Endothelial cell of umbilical vein (primary cell): ENCODE measurements around the gene MPZL2. TPM values are rescaled to one million over a fixed set of nuclear protein-coding genes. Genes with fewer than 3 reads are reported as not detected.

Experiments used
- BruUV-seq: library from RNA; stranded (reverse); fragments of 400-500 nt; replicated peaks from 2 replicates; lab custom pipeline; 2021; lab: Mats Ljungman, UMichigan
- CTCF ChIA-PET: fragments of 300-600, 350-600 bp; sonication (Branson Sonifier 250); formaldehyde crosslinking; loops from one replicate; lab custom pipeline; 2021; ENCODE audit warnings: antibody characterized with exemption, inconsistent platforms; lab: Charles Lee
- POLR2A ChIA-PET: fragments of 300-600, 350-600 bp; sonication (Branson Sonifier 250); formaldehyde crosslinking; loops from one replicate; lab custom pipeline; 2021; ENCODE audit warnings: antibody characterized with exemption, inconsistent platforms; lab: Charles Lee
- DNase-seq: peaks from one replicate; pipeline ENCODE4 v3.0.0-alpha.2; 2011; ENCODE audit warnings: low read depth, low spot score
- FAIRE-seq: peaks from 2 replicates; lab custom pipeline; 2011; peaks lifted over from hg19 to GRCh38; lab: Jason Lieb, UNC
- H2AFZ ChIP-seq: 2 replicates; pipeline ENCODE4 v1.6.0; 2012; ENCODE audit warnings: low read depth, low read length, control low read depth, inconsistent platforms
- H3K27ac ChIP-seq: 2 replicates; pipeline ENCODE4 v1.5.1; 2011; ENCODE audit warnings: low read depth, mild to moderate bottlenecking, control low read depth, low read length, moderate library complexity; ENCODE audit not compliant: insufficient read depth
- H3K27me3 ChIP-seq, 2 experiments: 2 replicates each; pipeline versions ENCODE4 v1.6.0 to v1.6.1; 2011; ENCODE audit warnings: low read length in 2 of 2, mixed read lengths in 1 of 2; ENCODE audit not compliant: control insufficient read depth in 2 of 2, insufficient read depth in 2 of 2
- H3K36me3 ChIP-seq, 2 experiments: 2 replicates in 1 of 2; 3 replicates in 1 of 2; pipeline ENCODE4 v1.5.1; 2011; ENCODE audit warnings: low read length in 2 of 2, mild to moderate bottlenecking in 1 of 2, moderate library complexity in 1 of 2; ENCODE audit not compliant: control insufficient read depth in 2 of 2, insufficient read depth in 2 of 2; ENCODE audit errors: extremely low read depth in 1 of 2
- H3K4me1 ChIP-seq: 3 replicates; pipeline ENCODE4 v1.5.1; 2011; ENCODE audit warnings: mild to moderate bottlenecking, low read length; ENCODE audit not compliant: control insufficient read depth, insufficient read depth; ENCODE audit errors: extremely low read depth
- H3K4me2 ChIP-seq: 2 replicates; pipeline ENCODE4 v1.6.1; 2011; ENCODE audit warnings: low read length, control low read depth, mixed read lengths; ENCODE audit not compliant: insufficient read depth
- H3K4me3 ChIP-seq, 3 experiments: fragments of 200-600 bp in 1 of 3; sonication (generic), shearing (Covaris generic) in 1 of 3; replicated peaks in 1 of 3; 2 replicates each; pipeline ENCODE4 v1.5.1; 2011 to 2016; ENCODE audit warnings: control low read depth in 3 of 3, low read length in 3 of 3, mild to moderate bottlenecking in 2 of 3, inconsistent platforms in 1 of 3, low read depth in 1 of 3, moderate library complexity in 1 of 3; ENCODE audit not compliant: insufficient read depth in 1 of 3
- H3K79me2 ChIP-seq: 2 replicates; pipeline ENCODE4 v1.6.0; 2012; ENCODE audit warnings: low read length, inconsistent platforms; ENCODE audit not compliant: control insufficient read depth, insufficient read depth
- H3K9ac ChIP-seq: replicated peaks from 2 replicates; pipeline ENCODE3; 2011; ENCODE audit warnings: low read length, control low read depth; ENCODE audit not compliant: insufficient read depth; ENCODE audit errors: extremely low read depth
- H3K9me1 ChIP-seq: replicated peaks from 3 replicates; pipeline ENCODE4 v1.6.0; 2011; ENCODE audit warnings: mild to moderate bottlenecking, low read length; ENCODE audit not compliant: control insufficient read depth, insufficient read depth; ENCODE audit errors: extremely low read depth
- H3K9me3 ChIP-seq: replicated peaks from 2 replicates; pipeline ENCODE4 v1.5.1; 2012; ENCODE audit warnings: low read length, inconsistent platforms; ENCODE audit not compliant: control insufficient read depth, insufficient read depth
- H4K20me1 ChIP-seq: replicated peaks from 2 replicates; pipeline ENCODE3; 2011; ENCODE audit warnings: mild to moderate bottlenecking, low read length; ENCODE audit not compliant: control insufficient read depth, insufficient read depth; ENCODE audit errors: extremely low read depth
- CTCF ChIP-seq, 2 donors: IDR thresholded peaks; 1 replicate in 1 of 2; 2 replicates in 1 of 2; pipeline ENCODE4 v1.5.1; 2011; ENCODE audit warnings: low read length in 2 of 2, mild to moderate bottlenecking in 2 of 2, moderate library complexity in 2 of 2, control low read depth in 1 of 2, inconsistent platforms in 1 of 2, low read depth in 1 of 2; ENCODE audit not compliant: insufficient read depth in 1 of 2; ENCODE audit errors: extremely low read depth in 1 of 2
- EZH2 ChIP-seq: IDR thresholded peaks from 2 replicates; pipeline ENCODE4 v1.6.1; 2012; ENCODE audit warnings: borderline replicate concordance, low read depth, mild to moderate bottlenecking, moderate library complexity, low read length, inconsistent platforms; ENCODE audit not compliant: severe bottlenecking
- FOS ChIP-seq: IDR thresholded peaks from 2 replicates; pipeline ENCODE4 v1.6.1; 2011; ENCODE audit warnings: mild to moderate bottlenecking, low read length, moderate library complexity, borderline replicate concordance; ENCODE audit not compliant: insufficient read depth
- GATA2 ChIP-seq: IDR thresholded peaks from 2 replicates; pipeline ENCODE4 v1.7.0; 2011; ENCODE audit warnings: low read depth, mild to moderate bottlenecking, moderate library complexity, mixed read lengths, low read length; ENCODE audit not compliant: insufficient read length, insufficient read depth
- JUN ChIP-seq: IDR thresholded peaks from 2 replicates; pipeline ENCODE4 v1.6.1; 2011; ENCODE audit warnings: borderline replicate concordance, low read depth; ENCODE audit not compliant: insufficient read length, insufficient read depth
- MAX ChIP-seq: IDR thresholded peaks from 2 replicates; pipeline ENCODE4 v1.6.1; 2011; ENCODE audit not compliant: insufficient read depth, insufficient read length
- MYC ChIP-seq: IDR thresholded peaks from one replicate; pipeline ENCODE4 v1.6.1; 2011; ENCODE audit warnings: mild to moderate bottlenecking, low read depth, low read length
- POLR2A ChIP-seq: IDR thresholded peaks from 2 replicates; pipeline ENCODE4 v1.6.1; 2012; ENCODE audit warnings: low read depth, mild to moderate bottlenecking, control low read depth, low read length
- dilution Hi-C: fragments of 300-500 bp; cut with MboI; formaldehyde crosslinking; loops from one replicate; pipeline ENCODE4 v1.15.0; 2019; ENCODE audit warnings: low sequenced_read_pairs; ENCODE audit not compliant: extremely low pct_ligation_motif_present
- intact Hi-C: fragments of 100-400 bp; cut with micrococcal nuclease; formaldehyde crosslinking; loops from one replicate; pipeline ENCODE4 v1.10.0; 2022
- polyA plus RNA-seq, 4 experiments: library from polyadenylated mRNA; depleted of rRNA in 3 of 4; stranded (reverse) in 3 of 4; unstranded in 1 of 4; fragments of >200 nt; gene quantifications; 2 replicates each; pipeline versions ENCODE4 v1.2.1 to v1.2.3, GENCODE V29; 2011 to 2012; ENCODE audit warnings: missing spikeins in 1 of 4
- total RNA-seq: library from RNA; stranded (reverse); gene quantifications from 2 replicates; pipeline ENCODE4 v1.2.3, GENCODE V29; 2021

MPZL2 gene
- total and polyA plus RNA-seq, 2 donors (not counting 3 experiments of a cell fraction or from before 2014, with no cell fraction given) = 21.0 to 49.5 TPM

DNA sequence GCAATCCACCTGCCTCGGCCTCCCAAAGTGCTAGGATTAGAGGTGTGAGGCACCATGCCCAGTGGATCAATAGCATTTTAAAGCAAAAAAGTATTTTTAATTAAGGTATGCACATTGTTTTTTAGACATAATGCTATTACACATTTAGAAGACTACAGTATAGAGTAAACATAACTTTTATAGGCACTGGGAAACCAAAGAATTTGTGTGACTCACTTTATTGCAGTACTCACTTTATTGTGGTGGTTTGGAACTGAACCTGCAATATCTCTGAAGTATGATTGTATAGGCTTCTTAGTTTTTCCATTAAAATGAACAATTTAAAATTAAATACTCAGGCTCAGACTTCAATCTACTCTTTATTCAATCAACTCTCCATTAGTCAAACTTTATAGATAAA lies 22.9 kb upstream of the MPZL2 start:
- POLR2A ChIA-PET = no interaction called here
- Histone ChIP-seq H3K9me1 (no peaks in the 10 kb centered on the region), H3K9ac (no peak overlapping the region), H3K9me3 (no peaks in the 10 kb centered on the region), H3K79me2 (no peaks in the 10 kb centered on the region), H3K4me2 (no peak overlapping the region), H3K36me3 (no peaks in the 10 kb centered on the region), H3K4me3 (no peak overlapping the region), H3K4me1 (no peaks in the 10 kb centered on the region), H3K27ac (no peak overlapping the region), H4K20me1 (no peaks in the 10 kb centered on the region), H2AFZ (no peak overlapping the region), H3K27me3 (no peaks in the 10 kb centered on the region)
- no peak for FAIRE-seq
- dilution Hi-C loops = no loop called here
- TF ChIP-seq JUN (no peak), FOS (peak; percentile 20)
- CTCF ChIA-PET = interaction anchor here (0.6 to 12.3 kb wide), 3 partner anchors 10 to 88 kb away, joined by 4 to 235 read pairs (median 4); no protein-coding TSS in a partner anchor
- DNase-seq = no peak
- BruUV-seq = no TSS peak
- intact Hi-C loops = no loop called here

DNA sequence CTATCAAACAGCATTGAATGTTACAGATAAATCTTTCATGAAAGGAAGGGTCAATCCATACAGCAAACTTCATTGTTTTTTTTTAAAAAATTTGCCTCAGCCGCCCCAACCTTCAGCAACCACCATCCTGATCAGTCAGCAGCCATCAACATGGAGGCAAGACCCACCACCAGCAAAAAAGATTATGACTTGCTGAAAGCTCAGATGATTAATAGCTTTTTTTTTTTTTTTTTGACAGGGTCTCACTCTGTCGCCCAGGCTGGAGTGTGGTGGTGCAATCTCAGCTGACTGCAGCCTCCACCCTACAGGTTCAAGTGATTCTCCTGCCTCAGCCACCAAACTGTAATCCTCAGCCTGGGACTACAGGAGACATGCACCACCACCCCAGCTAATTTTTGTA lies 22.4 kb upstream of the MPZL2 start:
- no peak overlapping the region for H3K4me3 ChIP-seq
- no peaks in the 10 kb centered on the region for H3K9me1 ChIP-seq
- POLR2A ChIA-PET = no interaction called here
- no peaks in the 10 kb centered on the region for H3K4me1 ChIP-seq
- no peaks in the 10 kb centered on the region for H4K20me1 ChIP-seq
- H3K9me3 ChIP-seq = no peaks in the 10 kb centered on the region
- H3K36me3 ChIP-seq = no peaks in the 10 kb centered on the region
- TF ChIP-seq CTCF (IDR thresholded peaks at IDR 0.05; ENCODE audit: extremely low read depth in 1 of 2, insufficient read depth in 1 of 2, low read depth in 1 of 2, low read length in 2 of 2) (no peak), EZH2 (no peak), MAX (no peak), JUN (no peak), MYC (no peak), GATA2 (no peak), POLR2A (no peak), FOS (no peak)
- dilution Hi-C loops (no loop called here), intact Hi-C loops (no loop called here)
- H3K79me2 ChIP-seq = no peaks in the 10 kb centered on the region
- no peak overlapping the region for H3K9ac ChIP-seq
- FAIRE-seq (no peak), DNase-seq (no peak)
- no peak overlapping the region for H3K27ac ChIP-seq
- no peak overlapping the region for H2AFZ ChIP-seq
- H3K27me3 ChIP-seq = no peaks in the 10 kb centered on the region
- no TSS peak for BruUV-seq
- CTCF ChIA-PET = interaction anchor here (0.6 to 12.3 kb wide), 3 partner anchors 9 to 87 kb away, joined by 4 to 235 read pairs (median 4); no protein-coding TSS in a partner anchor
- H3K4me2 ChIP-seq = no peak overlapping the region
